ENCODE data around the gene EFL1.
"Not testable (repeated sequence)": the region's sequence is repeated elsewhere in the genome, so short reads cannot be mapped to it uniquely, and the experiment has no call there.

GRCh38 chr15:82204575-82204974 is 58.0 kb downstream of the EFL1 start:
- TF ChIP-seq, protein P1, sequence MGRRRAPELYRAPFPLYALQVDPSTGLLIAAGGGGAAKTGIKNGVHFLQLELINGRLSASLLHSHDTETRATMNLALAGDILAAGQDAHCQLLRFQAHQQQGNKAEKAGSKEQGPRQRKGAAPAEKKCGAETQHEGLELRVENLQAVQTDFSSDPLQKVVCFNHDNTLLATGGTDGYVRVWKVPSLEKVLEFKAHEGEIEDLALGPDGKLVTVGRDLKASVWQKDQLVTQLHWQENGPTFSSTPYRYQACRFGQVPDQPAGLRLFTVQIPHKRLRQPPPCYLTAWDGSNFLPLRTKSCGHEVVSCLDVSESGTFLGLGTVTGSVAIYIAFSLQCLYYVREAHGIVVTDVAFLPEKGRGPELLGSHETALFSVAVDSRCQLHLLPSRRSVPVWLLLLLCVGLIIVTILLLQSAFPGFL (CRISPR knock-in tag; IDR thresholded peaks at IDR 0.05; ENCODE audit: borderline replicate concordance), result not testable (repeated sequence)
- TF ChIP-seq FOXK1 (CRISPR knock-in tag; IDR thresholded peaks at IDR 0.05); SOX15 (CRISPR knock-in tag; IDR thresholded peaks at IDR 0.05); CTCF (IDR thresholded peaks at IDR 0.05); TEAD1 (CRISPR knock-in tag; IDR thresholded peaks at IDR 0.05); TEAD4 (CRISPR knock-in tag; IDR thresholded peaks at IDR 0.05); SMAD3 (CRISPR knock-in tag; IDR thresholded peaks at IDR 0.05; ENCODE audit: borderline replicate concordance): not testable (repeated sequence)
- TF ChIP-seq, protein P2, sequence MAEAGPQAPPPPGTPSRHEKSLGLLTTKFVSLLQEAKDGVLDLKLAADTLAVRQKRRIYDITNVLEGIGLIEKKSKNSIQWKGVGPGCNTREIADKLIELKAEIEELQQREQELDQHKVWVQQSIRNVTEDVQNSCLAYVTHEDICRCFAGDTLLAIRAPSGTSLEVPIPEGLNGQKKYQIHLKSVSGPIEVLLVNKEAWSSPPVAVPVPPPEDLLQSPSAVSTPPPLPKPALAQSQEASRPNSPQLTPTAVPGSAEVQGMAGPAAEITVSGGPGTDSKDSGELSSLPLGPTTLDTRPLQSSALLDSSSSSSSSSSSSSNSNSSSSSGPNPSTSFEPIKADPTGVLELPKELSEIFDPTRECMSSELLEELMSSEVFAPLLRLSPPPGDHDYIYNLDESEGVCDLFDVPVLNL (CRISPR knock-in tag; IDR thresholded peaks at IDR 0.05; ENCODE audit: borderline replicate concordance, low read depth), result not testable (repeated sequence)
- TF ChIP-seq, protein P3, sequence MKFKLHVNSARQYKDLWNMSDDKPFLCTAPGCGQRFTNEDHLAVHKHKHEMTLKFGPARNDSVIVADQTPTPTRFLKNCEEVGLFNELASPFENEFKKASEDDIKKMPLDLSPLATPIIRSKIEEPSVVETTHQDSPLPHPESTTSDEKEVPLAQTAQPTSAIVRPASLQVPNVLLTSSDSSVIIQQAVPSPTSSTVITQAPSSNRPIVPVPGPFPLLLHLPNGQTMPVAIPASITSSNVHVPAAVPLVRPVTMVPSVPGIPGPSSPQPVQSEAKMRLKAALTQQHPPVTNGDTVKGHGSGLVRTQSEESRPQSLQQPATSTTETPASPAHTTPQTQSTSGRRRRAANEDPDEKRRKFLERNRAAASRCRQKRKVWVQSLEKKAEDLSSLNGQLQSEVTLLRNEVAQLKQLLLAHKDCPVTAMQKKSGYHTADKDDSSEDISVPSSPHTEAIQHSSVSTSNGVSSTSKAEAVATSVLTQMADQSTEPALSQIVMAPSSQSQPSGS (CRISPR knock-in tag; IDR thresholded peaks at IDR 0.05; ENCODE audit: borderline replicate concordance, low read depth), result not testable (repeated sequence)

Data from WTC11 (cell line).